Stimulated activated CD8-positive, alpha-beta memory T cell treated with anti-CD3 and anti-CD28 coated beads, Interleukin-12 subunit alpha, Interleukin-12 subunit beta, amount 100 ng/mL, for 24 hours (primary cell): ENCODE measurements around the gene RIMBP2.

Experiments
- DNase-seq: peaks from one replicate; pipeline ENCODE4 v3.0.0-alpha.2; 2020; ENCODE audit errors: extremely low read depth

Gene RIMBP2

GRCh38 chr12:130506844-130507243, 209.3 kb downstream of the RIMBP2 start:
- no peak for DNase-seq

GRCh38 chr12:130504840-130505175, 211.3 kb downstream of the RIMBP2 start:
- DNase-seq, result no peak

- no peak for DNase-seq
These were observed 211.8 kb downstream of the RIMBP2 start for GRCh38 chr12:130504110-130504839.

GRCh38 chr12:130501821-130502220, 214.3 kb downstream of the RIMBP2 start:
- no peak for DNase-seq

- no peak for DNase-seq
These were observed 215.2 kb downstream of the RIMBP2 start for GRCh38 chr12:130500835-130501330.

GRCh38 chr12:130499474-130499873, 216.6 kb downstream of the RIMBP2 start:
- DNase-seq, result no peak

- no peak for DNase-seq
These were observed 217.3 kb downstream of the RIMBP2 start for GRCh38 chr12:130498589-130499385.

GRCh38 chr12:130497991-130498390, 218.1 kb downstream of the RIMBP2 start:
- no peak for DNase-seq

GRCh38 chr12:130497321-130497720, 218.8 kb downstream of the RIMBP2 start:
- no peak for DNase-seq

GRCh38 chr12:130496516-130497120, 219.5 kb downstream of the RIMBP2 start:
- DNase-seq, result no peak

GRCh38 chr12:130495156-130495555, 220.9 kb downstream of the RIMBP2 start:
- DNase-seq, result no peak

- DNase-seq, result no peak
These were observed 221.4 kb downstream of the RIMBP2 start for GRCh38 chr12:130494736-130495135.

GRCh38 chr12:130493951-130494350, 222.1 kb downstream of the RIMBP2 start:
- DNase-seq, result no peak

- DNase-seq, result no peak
These were observed 224.4 kb downstream of the RIMBP2 start for GRCh38 chr12:130491421-130492357.

GRCh38 chr12:130490674-130491073, 225.4 kb downstream of the RIMBP2 start:
- DNase-seq, result no peak

GRCh38 chr12:130489293-130489692, 226.8 kb downstream of the RIMBP2 start:
- no peak for DNase-seq

- DNase-seq, result no peak
These were observed 227.8 kb downstream of the RIMBP2 start for GRCh38 chr12:130488358-130488710.

- no peak for DNase-seq
These were observed 228.3 kb downstream of the RIMBP2 start for GRCh38 chr12:130487636-130488357.

GRCh38 chr12:130486891-130487416, 229.1 kb downstream of the RIMBP2 start:
- no peak for DNase-seq

GRCh38 chr12:130486146-130486435, 230.0 kb downstream of the RIMBP2 start:
- no peak for DNase-seq
